Esophagus (tissue), 2 donors: ENCODE measurements around the gene DNAH7. TPM values are rescaled to one million over a fixed set of nuclear protein-coding genes. Genes with fewer than 3 reads are reported as not detected.

Experiments used
- H3K27ac ChIP-seq, 2 donors: one replicate each; pipeline ENCODE4 v1.5.1; 2013; ENCODE audit warnings: low read depth in 2 of 2, mild to moderate bottlenecking in 2 of 2, inconsistent platforms in 1 of 2, low read length in 1 of 2, moderate library complexity in 1 of 2
- H3K27me3 ChIP-seq, 2 donors: one replicate each; pipeline ENCODE4 v1.6.1; 2013; ENCODE audit warnings: low read length in 2 of 2, control low read depth in 1 of 2, mild to moderate bottlenecking in 1 of 2; ENCODE audit not compliant: insufficient read depth in 2 of 2, control insufficient read depth in 1 of 2
- H3K36me3 ChIP-seq, 2 donors: one replicate each; pipeline ENCODE4 v1.6.1; 2013; ENCODE audit warnings: low read length in 1 of 2; ENCODE audit not compliant: control insufficient read depth in 2 of 2, insufficient read depth in 2 of 2
- H3K4me1 ChIP-seq, 2 donors: one replicate each; pipeline ENCODE4 v1.6.1; 2013; ENCODE audit warnings: low read length in 1 of 2; ENCODE audit not compliant: control insufficient read depth in 2 of 2, insufficient read depth in 2 of 2
- H3K4me3 ChIP-seq, 2 donors: one replicate each; pipeline ENCODE4 v1.5.1; 2013; ENCODE audit warnings: low read length in 2 of 2, mild to moderate bottlenecking in 2 of 2, low read depth in 1 of 2, moderate library complexity in 1 of 2
- H3K9me3 ChIP-seq, 2 donors: one replicate each; pipeline ENCODE4 v1.6.1; 2013; ENCODE audit warnings: mild to moderate bottlenecking in 2 of 2, low read depth in 1 of 2, low read length in 1 of 2, moderate library complexity in 1 of 2; ENCODE audit not compliant: control insufficient read depth in 2 of 2, insufficient read depth in 1 of 2
- WGBS, 2 donors: extraction: QIAGEN DNeasy Blood & Tissue Kit; methylation state at CpG; one replicate each; pipeline ENCODE4 v1.1.7; 2013; 5-methylcytosine and 5-hydroxymethylcytosine counted together
- polyA plus RNA-seq, 2 donors: library from polyadenylated mRNA; stranded (reverse); fragments of 200-250 nt; gene quantifications; one replicate each; pipeline ENCODE4 v1.2.3, GENCODE V29; 2013
- donor health status: healthy with polysubstance abuse.
- donor health status: Bipolar disorder and iron deficiency.

Gene DNAH7
- polyA plus RNA-seq, 2 donors = 0.06 to 0.09 TPM

DNA sequence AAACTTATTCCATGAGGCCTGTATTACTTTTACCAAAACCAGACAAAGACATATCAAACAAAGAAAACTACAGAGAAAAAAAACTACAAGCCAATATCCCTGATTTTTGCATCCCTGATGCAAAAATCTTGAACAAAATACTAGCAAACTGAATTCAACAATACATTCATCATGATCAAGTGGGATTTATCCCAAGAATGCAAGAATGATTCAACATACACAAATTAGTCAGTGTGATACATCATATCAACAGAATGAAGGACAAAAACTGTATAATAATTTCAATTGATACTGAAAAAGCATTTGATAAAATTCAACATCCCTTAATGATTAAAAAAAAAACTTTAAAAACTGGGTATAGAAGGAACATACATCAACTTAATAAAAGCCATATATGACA is 304.8 kb downstream of the DNAH7 start:
- Histone ChIP-seq H3K36me3 (no peaks in the 10 kb centered on the region), H3K27me3 (no peaks in the 10 kb centered on the region), H3K4me1 (no peaks in the 10 kb centered on the region), H3K4me3 (no peak overlapping the region), H3K9me3 (no peaks in the 10 kb centered on the region), H3K27ac (no peak overlapping the region)

DNA sequence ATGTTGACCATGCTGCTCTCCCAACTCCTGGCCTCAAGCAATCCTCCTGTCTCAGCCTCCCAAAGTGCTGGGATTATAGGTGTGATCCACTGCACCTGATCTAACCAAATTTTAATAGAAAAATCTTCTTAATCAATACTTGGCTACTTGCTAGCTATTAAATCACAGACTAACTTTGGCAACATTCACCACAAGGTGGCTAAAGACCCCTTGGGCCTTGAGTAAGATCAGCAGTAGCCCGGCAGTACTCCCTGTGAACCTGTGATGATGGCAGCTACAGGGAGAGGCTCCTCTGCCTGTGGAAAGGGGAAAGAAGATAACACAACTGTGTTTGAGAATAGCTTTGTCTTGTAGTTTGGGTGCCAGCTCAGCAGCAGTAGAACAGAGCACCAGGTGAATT is 308.8 kb downstream of the DNAH7 start:
- no peaks in the 10 kb centered on the region for H3K4me1 ChIP-seq

DNA sequence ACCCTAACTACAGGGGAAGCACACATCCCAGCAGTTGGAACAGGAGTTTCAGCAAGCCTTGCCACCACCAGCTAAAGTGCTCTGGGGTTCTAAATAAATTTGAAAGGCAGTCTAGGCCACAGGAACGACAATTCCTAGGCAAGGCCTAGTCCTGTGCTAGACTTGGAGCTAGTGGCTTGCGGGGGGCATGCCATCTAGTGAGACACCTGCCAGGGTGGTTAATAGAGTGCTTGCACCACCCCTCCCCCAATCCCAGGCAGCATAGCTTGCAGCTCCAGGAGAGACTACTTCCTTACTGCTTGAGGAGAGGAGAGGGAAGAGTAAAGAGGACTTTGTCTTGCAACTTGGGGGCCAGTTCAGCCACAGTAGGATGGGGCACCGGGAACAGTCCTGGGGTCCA is 309.8 kb downstream of the DNAH7 start:
- Histone ChIP-seq H3K4me3 (no peak overlapping the region), H3K27ac (no peak overlapping the region), H3K4me1 (no peaks in the 10 kb centered on the region), H3K9me3 (no peaks in the 10 kb centered on the region), H3K27me3 (no peaks in the 10 kb centered on the region), H3K36me3 (no peaks in the 10 kb centered on the region)
- 91 to 93% methylated on average over 3 of the region's 3 CpGs for WGBS, 2 donors

More for the DNA sequence above, 308.8 kb downstream of the DNAH7 start:
- H3K36me3 ChIP-seq = no peaks in the 10 kb centered on the region
- 93 to 94% methylated on average over 1 of the region's 1 CpG for WGBS, 2 donors
- no peak overlapping the region for H3K4me3 ChIP-seq
- H3K9me3 ChIP-seq = no peaks in the 10 kb centered on the region
- no peaks in the 10 kb centered on the region for H3K27me3 ChIP-seq
- no peak overlapping the region for H3K27ac ChIP-seq

- no peaks in the 10 kb centered on the region for H3K27me3 ChIP-seq
- H3K27ac ChIP-seq = no peak overlapping the region
- no peaks in the 10 kb centered on the region for H3K4me1 ChIP-seq
- H3K36me3 ChIP-seq = no peaks in the 10 kb centered on the region
- H3K9me3 ChIP-seq = no peaks in the 10 kb centered on the region
- H3K4me3 ChIP-seq = no peak overlapping the region
- 46 to 54% methylated on average over 7 of the region's 7 CpGs for WGBS, 2 donors
Measured at GRCh38 chr2:195756218-195756942, 312.3 kb downstream of the DNAH7 start.

DNA sequence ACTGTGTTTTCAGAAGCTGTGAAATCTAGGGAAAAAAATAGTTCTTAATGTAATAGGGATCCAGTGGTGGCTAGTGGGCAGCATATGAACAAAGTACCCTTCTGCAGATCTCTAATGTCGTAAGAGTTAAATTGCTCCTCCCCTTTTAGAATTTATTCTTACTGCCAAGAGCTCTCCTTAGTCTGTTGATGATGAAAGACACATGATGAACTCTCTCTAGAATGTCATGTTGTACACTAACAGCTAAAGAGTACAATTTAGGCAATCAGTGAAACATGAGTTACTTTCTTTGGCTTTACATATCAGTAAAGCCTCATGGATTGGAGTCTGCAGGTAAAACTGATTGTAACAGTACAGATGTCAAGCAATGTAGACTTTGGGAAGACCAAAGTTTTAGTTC is 327.4 kb downstream of the DNAH7 start:
- Histone ChIP-seq H3K9me3 (no peaks in the 10 kb centered on the region), H3K27me3 (no peaks in the 10 kb centered on the region), H3K4me3 (no peak overlapping the region), H3K27ac (no peak overlapping the region), H3K4me1 (no peaks in the 10 kb centered on the region), H3K36me3 (no peaks in the 10 kb centered on the region)
- 90 to 92% methylated on average over 1 of the region's 1 CpG for WGBS, 2 donors

DNA sequence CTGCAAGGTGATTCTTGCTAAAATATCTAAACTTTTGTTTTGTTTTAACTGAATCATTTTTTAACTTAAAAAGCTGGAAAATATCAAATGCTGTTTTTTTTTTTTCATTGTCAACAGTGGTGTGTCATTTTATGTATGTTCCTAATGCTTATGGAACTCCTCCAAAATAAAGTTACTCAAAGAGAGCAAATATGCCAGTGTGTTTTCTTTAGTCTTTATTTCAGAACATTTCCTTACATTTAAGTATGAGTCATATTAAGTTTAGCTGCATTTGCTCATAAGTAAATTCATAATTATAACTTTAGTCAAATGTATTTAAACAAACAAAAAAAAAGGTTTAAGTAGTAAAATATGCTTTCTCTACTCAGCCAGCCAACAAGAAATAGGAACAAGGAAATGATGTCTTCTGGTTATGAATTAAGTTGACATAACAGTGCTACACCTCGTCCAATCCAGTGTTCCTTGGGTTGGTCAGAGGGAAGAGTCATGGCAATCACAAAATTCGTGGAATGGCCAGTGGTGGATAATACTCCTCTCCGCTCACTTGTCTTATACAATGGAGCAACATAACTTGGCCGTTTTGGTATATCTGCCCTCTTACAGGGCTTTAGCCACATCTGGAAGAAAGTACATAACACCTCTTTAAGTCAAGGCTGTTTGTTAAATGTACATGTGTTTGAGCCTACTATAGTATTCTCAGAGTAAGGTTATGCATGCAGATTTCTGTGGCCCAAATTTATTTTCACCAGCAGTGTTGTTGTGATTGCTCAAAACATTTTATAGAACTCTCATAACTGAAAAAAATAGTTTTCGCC is 330.9 kb downstream of the DNAH7 start:
- no peaks in the 10 kb centered on the region for H3K36me3 ChIP-seq
- H3K27me3 ChIP-seq = no peaks in the 10 kb centered on the region
- no peaks in the 10 kb centered on the region for H3K4me1 ChIP-seq
- WGBS, 2 donors = 76 to 80% methylated on average over 5 of the region's 5 CpGs
- no peak overlapping the region for H3K4me3 ChIP-seq
- H3K27ac ChIP-seq = no peak overlapping the region
- H3K9me3 ChIP-seq = no peaks in the 10 kb centered on the region

DNA sequence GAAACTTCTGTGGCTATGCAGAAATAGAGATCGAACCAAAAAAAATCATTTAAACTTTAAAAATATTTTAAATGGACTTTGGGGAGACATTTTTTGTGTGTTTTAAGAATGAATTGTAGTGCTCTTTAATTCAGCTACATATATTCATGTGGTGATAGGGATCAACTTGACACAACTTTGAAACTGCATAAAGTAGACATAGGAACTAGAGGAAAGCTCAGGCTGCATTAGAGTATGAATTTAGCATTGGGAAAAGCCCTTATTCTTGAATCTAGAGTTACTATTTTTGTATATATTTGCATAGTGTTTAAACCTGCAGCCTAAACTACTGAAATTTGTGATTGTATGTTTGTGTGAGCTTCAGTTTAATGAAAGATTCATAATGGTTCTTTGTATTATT is 333.3 kb downstream of the DNAH7 start:
- no peak overlapping the region for H3K27ac ChIP-seq
- H3K36me3 ChIP-seq = no peaks in the 10 kb centered on the region
- H3K4me3 ChIP-seq = no peak overlapping the region
- WGBS, 2 donors = 95 to 97% methylated on average over 1 of the region's 1 CpG
- no peaks in the 10 kb centered on the region for H3K4me1 ChIP-seq
- no peaks in the 10 kb centered on the region for H3K9me3 ChIP-seq
- H3K27me3 ChIP-seq = no peaks in the 10 kb centered on the region

- Histone ChIP-seq H3K27ac (no peak overlapping the region), H3K4me3 (no peak overlapping the region), H3K4me1 (no peaks in the 10 kb centered on the region), H3K9me3 (no peaks in the 10 kb centered on the region), H3K27me3 (no peaks in the 10 kb centered on the region), H3K36me3 (no peaks in the 10 kb centered on the region)
- WGBS, 2 donors = 88 to 93% methylated on average over 2 of the region's 2 CpGs
Measured at GRCh38 chr2:195734931-195735330, 333.7 kb downstream of the DNAH7 start.

DNA sequence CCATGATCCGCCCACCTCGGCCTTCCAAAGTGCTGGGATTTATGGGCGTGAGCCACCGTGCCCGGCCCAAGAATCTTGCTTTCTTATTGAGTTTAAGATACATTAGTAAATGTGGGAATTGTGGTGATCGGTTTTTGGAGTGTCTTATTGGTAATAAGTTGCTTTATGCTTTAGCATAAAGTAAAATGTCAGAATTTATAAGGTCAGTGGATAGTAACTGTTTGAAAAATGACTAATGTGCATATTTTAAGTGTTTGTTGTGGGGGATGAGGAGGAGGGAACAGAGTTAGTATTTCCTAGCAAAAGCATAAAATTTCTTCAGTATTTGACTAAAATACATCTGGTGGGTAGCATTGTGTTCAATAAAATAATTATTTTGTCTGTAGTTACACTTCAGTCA is 334.2 kb downstream of the DNAH7 start:
- Histone ChIP-seq H3K36me3 (no peaks in the 10 kb centered on the region), H3K4me1 (no peaks in the 10 kb centered on the region), H3K27ac (no peak overlapping the region), H3K4me3 (no peak overlapping the region), H3K9me3 (no peaks in the 10 kb centered on the region), H3K27me3 (no peaks in the 10 kb centered on the region)
- 95 to 96% methylated on average over 6 of the region's 6 CpGs for WGBS, 2 donors

- Histone ChIP-seq H3K4me1 (no peaks in the 10 kb centered on the region), H3K36me3 (no peaks in the 10 kb centered on the region), H3K27me3 (no peaks in the 10 kb centered on the region), H3K27ac (no peak overlapping the region), H3K9me3 (no peaks in the 10 kb centered on the region), H3K4me3 (no peak overlapping the region)
Measured at GRCh38 chr2:195733831-195734230, 334.8 kb downstream of the DNAH7 start.
